Inflammatory macrophage (primary cell): Measurements from ENCODE around the gene SEMA3B.
"Not testable (repeated sequence)": the region's sequence is repeated elsewhere in the genome, so short reads cannot be mapped to it uniquely, and the experiment has no call there.

Source experiments
- DNase-seq, 2 donors: peaks; one replicate each; pipeline ENCODE4 v3.0.0-alpha.2; 2020 to 2022
- total RNA-seq, 18 experiments: gene quantifications; one replicate each; lab custom pipeline; 2026; ENCODE audit warnings: mixed read lengths in 6 of 18, inconsistent platforms in 2 of 18; lab: John Stamatoyannopoulos, UW

Gene SEMA3B
- total RNA-seq: 0.18 to 1.1 (median 0.43) reads per million in 18 experiments

GRCh38 chr3:50268703-50269451, at the start of gene SEMA3B:
Gene SEMA3B, plus strand, starts transcription at chr3:50269147. Its CDS starts 94 bp downstream, at chr3:50269241.
- DNase-seq: no peak

- DNase-seq: no peak
These were observed 49.7 kb upstream of the SEMA3B start for GRCh38 chr3:50219285-50219684.

GRCh38 chr3:50220109-50220508, 48.8 kb upstream of the SEMA3B start:
- DNase-seq: no peak

GRCh38 chr3:50221051-50221410, 47.9 kb upstream of the SEMA3B start:
- DNase-seq: no peak

GRCh38 chr3:50221411-50222168, 47.4 kb upstream of the SEMA3B start:
- peak in 1 of 2 donors; percentile 24 for DNase-seq

GRCh38 chr3:50222169-50222528, 46.8 kb upstream of the SEMA3B start:
- no peak for DNase-seq

- DNase-seq: no peak
These were observed 44.3 kb upstream of the SEMA3B start for GRCh38 chr3:50224639-50225038.

- DNase-seq: peak in 1 of 2 donors; percentile 24
These were observed 42.0 kb upstream of the SEMA3B start for GRCh38 chr3:50226888-50227389.

- DNase-seq: peak; percentile 87 to 90
These were observed 41.4 kb upstream of the SEMA3B start for GRCh38 chr3:50227390-50228183.

GRCh38 chr3:50228184-50228763, 40.7 kb upstream of the SEMA3B start:
- not testable (repeated sequence) for DNase-seq

- DNase-seq: no peak
These were observed 39.5 kb upstream of the SEMA3B start for GRCh38 chr3:50229490-50229889.

- DNase-seq: peak; percentile 63 to 78
These were observed 38.7 kb upstream of the SEMA3B start for GRCh38 chr3:50230104-50230793.

GRCh38 chr3:50230794-50231125, 38.2 kb upstream of the SEMA3B start:
- no peak for DNase-seq

- no peak for DNase-seq
These were observed 37.4 kb upstream of the SEMA3B start for GRCh38 chr3:50231581-50231980.

- no peak for DNase-seq
These were observed 36.6 kb upstream of the SEMA3B start for GRCh38 chr3:50232303-50232702.

- DNase-seq: no peak
These were observed 35.8 kb upstream of the SEMA3B start for GRCh38 chr3:50233176-50233575.

- peak; percentile 99 for DNase-seq
These were observed 33.0 kb upstream of the SEMA3B start, which contains the start of gene GNAI2 for GRCh38 chr3:50235716-50236483. Gene GNAI2, plus strand, starts transcription at chr3:50236204. Its CDS starts 132 bp downstream, at chr3:50236336.

GRCh38 chr3:50236484-50237132, 32.3 kb upstream of the SEMA3B start:
- no peak for DNase-seq

GRCh38 chr3:50237133-50237651, 31.8 kb upstream of the SEMA3B start:
- DNase-seq: peak in 1 of 2 donors; percentile 44
